WTC11 (cell line): ENCODE results near the gene BTBD2. TPM values are rescaled to one million over a fixed set of nuclear protein-coding genes. Genes with fewer than 3 reads are reported as not detected.

Experiments
- ATAC-seq: fragments of 200-7000 bp; cut with Tn5 transposase; 2 replicates; pipeline ENCODE4 v1.10.0; 2021; ENCODE audit warnings: mild to moderate bottlenecking, moderate library complexity
- CTCF ChIA-PET: fragments of 300-600 bp; sonication (Branson Sonifier 250); formaldehyde crosslinking; loops from one replicate; lab custom pipeline; 2021; ENCODE audit warnings: antibody characterized with exemption; lab: Charles Lee
- POLR2A ChIA-PET: fragments of 350-600 bp; sonication (Branson Sonifier 250); formaldehyde crosslinking; loops from one replicate; lab custom pipeline; 2021; ENCODE audit warnings: antibody characterized with exemption; lab: Charles Lee
- DNase-seq: peaks from one replicate; pipeline ENCODE4 v3.0.0; 2021; ENCODE audit warnings: low spot score
- H3K27ac Mint-ChIP-seq: 2 replicates; pipeline ENCODE4 v1.8.0; 2021; ENCODE audit warnings: mixed read lengths
- H3K27me3 Mint-ChIP-seq: 2 replicates; pipeline ENCODE4 v1.8.0; 2021; ENCODE audit warnings: low read depth, mild to moderate bottlenecking, moderate library complexity, mixed read lengths
- H3K36me3 Mint-ChIP-seq: 2 replicates; pipeline ENCODE4 v1.8.0; 2021; ENCODE audit warnings: mixed read lengths
- H3K4me1 Mint-ChIP-seq: 2 replicates; pipeline ENCODE4 v1.8.0; 2022; ENCODE audit warnings: mixed read lengths
- H3K4me3 Mint-ChIP-seq: 2 replicates; pipeline ENCODE4 v1.8.0; 2021; ENCODE audit warnings: mild to moderate bottlenecking, moderate library complexity, mixed read lengths
- H3K9me3 Mint-ChIP-seq: 2 replicates; pipeline ENCODE4 v1.8.0; 2021; ENCODE audit warnings: mixed read lengths
- AFF4 ChIP-seq: sonication (generic); formaldehyde crosslinking; IDR thresholded peaks from 2 replicates; pipeline ENCODE4 v1.8.1; 2023; ENCODE audit warnings: mild to moderate bottlenecking, missing genetic modification reagents, borderline replicate concordance
- ATF1 ChIP-seq: sonication (generic); formaldehyde crosslinking; IDR thresholded peaks from 2 replicates; pipeline ENCODE4 v1.8.1; 2023; ENCODE audit warnings: mild to moderate bottlenecking, moderate library complexity, missing genetic modification reagents
- EMX1 ChIP-seq: fragments of 250-450 bp; sonication (Bioruptor Pico); IDR thresholded peaks from 2 replicates; pipeline ENCODE4 v1.8.0; 2021; ENCODE audit warnings: mild to moderate bottlenecking
- FOXP1 ChIP-seq: sonication (generic); formaldehyde crosslinking; IDR thresholded peaks from 2 replicates; pipeline ENCODE4 v1.8.0; 2022; ENCODE audit warnings: missing genetic modification reagents, mild to moderate bottlenecking, moderate library complexity, borderline replicate concordance
- GABPB1 ChIP-seq: sonication (generic); formaldehyde crosslinking; IDR thresholded peaks from 2 replicates; pipeline ENCODE4 v1.8.1; 2023; ENCODE audit warnings: mild to moderate bottlenecking, missing genetic modification reagents
- HMGA2 ChIP-seq: fragments of 250-450 bp; sonication (Bioruptor Pico); IDR thresholded peaks from 2 replicates; pipeline ENCODE4 v1.4.0; 2021; ENCODE audit warnings: mild to moderate bottlenecking, moderate library complexity
- MAX ChIP-seq: sonication (generic); formaldehyde crosslinking; IDR thresholded peaks from 2 replicates; pipeline ENCODE4 v1.8.0; 2022; ENCODE audit warnings: mild to moderate bottlenecking, missing genetic modification reagents
- MYBL2 ChIP-seq: sonication (generic); formaldehyde crosslinking; IDR thresholded peaks from 2 replicates; pipeline ENCODE4 v1.8.1; 2023; ENCODE audit warnings: mild to moderate bottlenecking, moderate library complexity, missing genetic modification reagents
- NFYB ChIP-seq: sonication (generic); formaldehyde crosslinking; conservative IDR thresholded peaks from 2 replicates; pipeline ENCODE4 v1.8.0; 2022; ENCODE audit warnings: low read depth, missing genetic modification reagents
- RELA ChIP-seq: sonication (generic); formaldehyde crosslinking; IDR thresholded peaks from 2 replicates; pipeline ENCODE4 v1.8.1; 2022; ENCODE audit warnings: missing genetic modification reagents, mild to moderate bottlenecking, borderline replicate concordance
- SMAD3 ChIP-seq: sonication (generic); formaldehyde crosslinking; IDR thresholded peaks from 2 replicates; pipeline ENCODE4 v1.8.0; 2022; ENCODE audit warnings: missing genetic modification reagents, mild to moderate bottlenecking, borderline replicate concordance
- SOX15 ChIP-seq: fragments of 250-450 bp; sonication (Bioruptor Pico); IDR thresholded peaks from 2 replicates; pipeline ENCODE4 v1.9.0; 2021; ENCODE audit warnings: mild to moderate bottlenecking
- SP1 ChIP-seq: sonication (generic); formaldehyde crosslinking; conservative IDR thresholded peaks from 2 replicates; pipeline ENCODE4 v1.8.1; 2022; ENCODE audit warnings: missing genetic modification reagents
- STAT6 ChIP-seq: sonication (generic); formaldehyde crosslinking; conservative IDR thresholded peaks from 2 replicates; pipeline ENCODE4 v1.8.1; 2023; ENCODE audit warnings: mild to moderate bottlenecking, low read depth, missing genetic modification reagents, moderate library complexity
- TCF7 ChIP-seq: sonication (generic); formaldehyde crosslinking; IDR thresholded peaks from 2 replicates; pipeline ENCODE4 v1.8.0; 2022; ENCODE audit warnings: mild to moderate bottlenecking, low read depth, missing genetic modification reagents, moderate library complexity
- ZNF423 ChIP-seq: fragments of 250-450 bp; sonication (Bioruptor Pico); IDR thresholded peaks from 2 replicates; pipeline ENCODE4 v2.1.2; 2022; ENCODE audit warnings: mild to moderate bottlenecking, moderate library complexity
- ZNF532 ChIP-seq: fragments of 250-450 bp; sonication (Bioruptor Pico); IDR thresholded peaks from 2 replicates; pipeline ENCODE4 v1.9.0; 2021; ENCODE audit warnings: mild to moderate bottlenecking, borderline replicate concordance
- total RNA-seq: library from RNA; stranded (reverse); gene quantifications from 3 replicates; pipeline ENCODE4 v1.2.3, GENCODE V29; 2021
- TF ChIP-seq, protein P1 (sequence below): sonication (generic); formaldehyde crosslinking; IDR thresholded peaks from 2 replicates; pipeline ENCODE4 v1.8.1; 2022; ENCODE audit warnings: low read depth, missing genetic modification reagents, borderline replicate concordance
- TF ChIP-seq, protein P2 (sequence below): sonication (generic); formaldehyde crosslinking; IDR thresholded peaks from 2 replicates; pipeline ENCODE4 v1.8.1; 2023; ENCODE audit warnings: mild to moderate bottlenecking, missing genetic modification reagents, moderate library complexity

The BTBD2 gene
- total RNA-seq, 1 experiment from 2014 or later = 106 TPM

- TF ChIP-seq NFYB = peak; percentile 59
- peak; percentile 80 for TF ChIP-seq SP1 (CRISPR knock-in tag)
- TF ChIP-seq, protein P1, sequence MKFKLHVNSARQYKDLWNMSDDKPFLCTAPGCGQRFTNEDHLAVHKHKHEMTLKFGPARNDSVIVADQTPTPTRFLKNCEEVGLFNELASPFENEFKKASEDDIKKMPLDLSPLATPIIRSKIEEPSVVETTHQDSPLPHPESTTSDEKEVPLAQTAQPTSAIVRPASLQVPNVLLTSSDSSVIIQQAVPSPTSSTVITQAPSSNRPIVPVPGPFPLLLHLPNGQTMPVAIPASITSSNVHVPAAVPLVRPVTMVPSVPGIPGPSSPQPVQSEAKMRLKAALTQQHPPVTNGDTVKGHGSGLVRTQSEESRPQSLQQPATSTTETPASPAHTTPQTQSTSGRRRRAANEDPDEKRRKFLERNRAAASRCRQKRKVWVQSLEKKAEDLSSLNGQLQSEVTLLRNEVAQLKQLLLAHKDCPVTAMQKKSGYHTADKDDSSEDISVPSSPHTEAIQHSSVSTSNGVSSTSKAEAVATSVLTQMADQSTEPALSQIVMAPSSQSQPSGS (CRISPR knock-in tag) = no peak
- TF ChIP-seq GABPB1 (CRISPR knock-in tag) = peak; percentile 65
- TF ChIP-seq ATF1 (CRISPR knock-in tag) = no peak
- TF ChIP-seq ZNF423 (CRISPR knock-in tag) = no peak
- no peak for TF ChIP-seq ZNF532 (CRISPR knock-in tag)
- TF ChIP-seq, protein P2, sequence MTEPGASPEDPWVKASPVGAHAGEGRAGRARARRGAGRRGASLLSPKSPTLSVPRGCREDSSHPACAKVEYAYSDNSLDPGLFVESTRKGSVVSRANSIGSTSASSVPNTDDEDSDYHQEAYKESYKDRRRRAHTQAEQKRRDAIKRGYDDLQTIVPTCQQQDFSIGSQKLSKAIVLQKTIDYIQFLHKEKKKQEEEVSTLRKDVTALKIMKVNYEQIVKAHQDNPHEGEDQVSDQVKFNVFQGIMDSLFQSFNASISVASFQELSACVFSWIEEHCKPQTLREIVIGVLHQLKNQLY (CRISPR knock-in tag) = no peak
- TF ChIP-seq, all 79 proteins: peak for 5
These were observed 46.2 kb upstream of the BTBD2 start (continued) for GRCh38 chr19:2061495-2062388.

DNA sequence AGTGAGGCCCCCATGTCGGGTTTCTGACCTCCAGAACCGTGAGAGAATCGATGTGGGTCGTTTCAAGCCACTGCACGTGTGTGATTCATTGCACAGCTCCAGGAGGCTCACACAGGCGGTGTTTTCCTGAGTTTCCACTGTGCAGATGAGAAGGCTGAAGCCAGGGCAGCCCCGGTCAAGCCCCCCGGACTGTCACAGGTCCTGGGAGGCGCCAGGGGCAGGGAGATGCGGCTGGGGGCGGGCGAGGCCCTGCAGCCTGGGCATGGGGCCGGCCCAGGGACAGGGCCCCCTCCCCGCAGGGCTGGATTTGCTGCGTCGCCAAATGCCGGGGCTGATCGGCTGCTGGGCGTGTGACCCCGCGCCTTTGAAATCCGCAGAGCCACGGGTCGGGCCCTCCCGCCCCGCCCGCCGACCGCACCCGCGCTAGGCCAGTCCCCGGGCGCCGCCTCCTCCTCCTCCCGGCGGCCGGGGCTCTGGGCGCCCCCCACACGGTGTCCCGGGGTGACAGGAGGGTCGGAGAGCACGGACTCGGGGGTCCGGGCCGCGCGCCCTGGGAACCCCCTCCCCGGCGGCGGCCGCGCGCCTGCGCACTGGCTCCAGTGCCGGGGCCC is 45.5 kb upstream of the BTBD2 start:
- CTCF ChIA-PET = interaction anchor here (0.7 to 1.1 kb wide), 5 partner anchors 9 to 131 kb away, joined by 3 to 5 read pairs (median 5); no protein-coding TSS in a partner anchor
- Mint-ChIP-seq H3K9me3 (no peaks in the 10 kb centered on the region), H3K4me1 (peaks cover 30% of the 10 kb centered on the region)
- no peak for TF ChIP-seq HMGA2 (CRISPR knock-in tag)
- TF ChIP-seq ZNF423 (CRISPR knock-in tag) = no peak
- TF ChIP-seq AFF4 (CRISPR knock-in tag) = no peak
- TF ChIP-seq TCF7 (CRISPR knock-in tag) = no peak
- no peak; the same call in 1 of the 2 replicates for TF ChIP-seq MAX (CRISPR knock-in tag)
- 0 out of 2 replicates have a peak, but pooled peaks have one; percentile 8 for TF ChIP-seq FOXP1
- TF ChIP-seq SOX15 = no peak
- no peak for TF ChIP-seq MYBL2 (CRISPR knock-in tag)
- TF ChIP-seq EMX1 (CRISPR knock-in tag) = no peak
- no peak for TF ChIP-seq SMAD3
- peak; percentile 46; the same call in 1 of the 2 replicates for TF ChIP-seq RELA
- TF ChIP-seq SP1 (CRISPR knock-in tag) = no peak
- no peak for TF ChIP-seq STAT6 (CRISPR knock-in tag)

More for the DNA sequence above, 45.5 kb upstream of the BTBD2 start:
- no peaks in the 10 kb centered on the region for H3K27me3 Mint-ChIP-seq
- H3K4me3 Mint-ChIP-seq = peak overlapping the region; percentile 81
- peak overlapping the region; percentile 96 for H3K27ac Mint-ChIP-seq
- DNase-seq (peak; percentile 68), ATAC-seq (peak; percentile 33)
- POLR2A ChIA-PET = interaction anchor here (1.6 kb wide), 1 partner anchor 10 kb away, joined by 5 read pairs; the partner anchor contains the start of gene MKNK2
- H3K36me3 Mint-ChIP-seq = no peaks in the 10 kb centered on the region
